Stromal cell of bone marrow (primary cell): ENCODE measurements around the gene LGALS7.
"Not testable (repeated sequence)": the region's sequence is repeated elsewhere in the genome, so short reads cannot be mapped to it uniquely, and the experiment has no call there.

Experiments
- DNase-seq: peaks from one replicate; pipeline ENCODE4 v3.0.0-alpha.2; 2012; ENCODE audit warnings: low read depth

The LGALS7 gene

DNA sequence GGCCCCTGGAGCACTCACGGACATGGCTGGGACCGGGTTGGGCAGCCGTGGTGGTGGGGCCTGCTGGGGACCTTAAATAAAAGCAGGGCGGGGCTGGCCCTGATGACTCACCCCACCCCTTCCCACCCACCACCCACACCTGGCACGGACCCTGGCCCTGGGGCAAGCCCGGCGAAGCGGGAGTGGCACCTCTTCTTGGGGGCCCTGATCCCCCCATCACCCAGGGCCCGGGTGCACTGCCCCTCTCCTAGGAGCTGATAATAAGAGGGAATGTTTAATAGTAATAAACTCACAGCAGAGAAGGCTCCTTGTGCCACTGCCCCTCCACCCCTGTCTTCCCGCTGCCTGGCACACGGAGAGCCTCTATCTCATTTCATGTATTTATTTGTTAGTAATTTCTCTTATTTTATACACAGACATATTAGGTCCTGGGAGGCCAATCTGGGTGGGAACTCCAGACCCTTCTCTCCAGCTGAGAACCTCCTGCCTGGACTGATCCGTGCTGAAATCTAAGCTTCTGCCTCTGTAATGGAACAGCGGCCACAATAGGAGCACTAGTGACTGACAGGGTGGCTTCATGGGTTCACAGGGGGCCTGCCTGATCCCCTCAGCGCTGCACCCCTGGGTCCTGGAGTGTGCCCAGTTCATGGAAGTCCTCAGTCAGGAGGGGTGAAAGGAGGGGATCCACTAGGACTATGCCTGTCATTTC, at the start of gene LGALS7:
LGALS7 (minus strand) TSS at position 49 of the 709 bp plus-strand sequence; CDS start at position 24, 25 bp downstream.
- no peak for DNase-seq

DNA sequence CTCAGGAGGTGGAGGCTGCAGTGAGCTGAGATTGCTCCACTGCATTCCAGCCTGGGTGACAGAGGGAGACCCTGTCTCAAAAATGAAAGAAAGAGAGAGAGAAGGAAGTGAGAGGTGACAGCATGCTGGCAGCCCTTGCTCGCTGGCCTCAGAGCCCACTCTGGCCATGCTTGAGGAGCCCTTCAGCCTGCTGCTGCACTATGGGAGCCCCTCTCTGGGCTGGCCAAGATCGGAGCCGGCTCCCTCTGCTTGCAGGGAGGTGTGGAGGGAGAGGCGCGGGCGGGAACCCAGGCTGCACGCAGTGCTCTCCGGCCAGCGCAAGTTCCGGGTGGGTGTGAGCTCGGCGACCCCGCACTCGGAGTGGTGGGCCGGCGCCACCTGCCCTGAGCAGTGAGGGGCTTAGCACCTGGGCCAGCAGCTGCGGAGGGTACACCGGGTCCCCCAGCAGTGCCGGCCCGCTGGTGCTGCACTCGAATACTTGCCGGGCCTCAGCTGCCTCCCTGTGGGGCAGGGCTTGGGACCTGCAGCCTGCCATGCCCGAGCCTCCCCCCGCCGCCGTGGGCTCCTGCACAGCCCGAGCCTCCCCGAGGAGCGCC, 48.0 kb upstream of the LGALS7 start:
- DNase-seq = not testable (repeated sequence)

DNA sequence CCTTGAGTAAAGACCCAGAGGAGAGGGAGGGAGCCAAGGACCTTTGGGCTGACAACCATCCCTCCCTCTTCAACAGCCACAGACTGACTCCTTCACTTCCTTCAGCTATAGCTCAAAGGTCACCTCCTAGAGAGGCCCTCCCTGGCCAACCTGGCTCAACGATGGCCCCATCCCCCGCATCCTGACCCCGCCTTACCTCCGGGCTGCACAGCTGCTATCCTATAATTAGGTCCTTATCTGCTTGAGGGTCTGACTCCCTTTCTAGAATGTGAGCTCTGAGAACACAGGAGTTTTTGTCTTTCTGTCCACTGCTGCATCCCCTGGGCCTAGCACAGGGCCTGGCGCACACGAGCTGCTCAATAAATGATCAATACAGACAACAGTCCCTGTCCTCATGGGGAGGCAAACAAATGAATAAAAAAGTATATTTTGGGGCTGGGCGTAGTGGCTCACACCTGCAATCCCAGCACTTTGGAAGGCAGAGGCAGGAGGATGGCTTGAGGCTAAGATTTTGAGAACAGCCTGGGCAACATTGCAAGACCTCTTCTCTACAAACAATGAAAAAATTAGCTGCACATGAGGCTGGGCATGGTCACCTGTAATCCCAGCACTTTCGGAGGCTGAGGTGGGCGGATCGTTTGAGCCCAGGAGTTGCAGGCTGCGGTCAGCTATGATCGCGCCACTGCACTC, 46.1 kb upstream of the LGALS7 start:
- no peak for DNase-seq

DNA sequence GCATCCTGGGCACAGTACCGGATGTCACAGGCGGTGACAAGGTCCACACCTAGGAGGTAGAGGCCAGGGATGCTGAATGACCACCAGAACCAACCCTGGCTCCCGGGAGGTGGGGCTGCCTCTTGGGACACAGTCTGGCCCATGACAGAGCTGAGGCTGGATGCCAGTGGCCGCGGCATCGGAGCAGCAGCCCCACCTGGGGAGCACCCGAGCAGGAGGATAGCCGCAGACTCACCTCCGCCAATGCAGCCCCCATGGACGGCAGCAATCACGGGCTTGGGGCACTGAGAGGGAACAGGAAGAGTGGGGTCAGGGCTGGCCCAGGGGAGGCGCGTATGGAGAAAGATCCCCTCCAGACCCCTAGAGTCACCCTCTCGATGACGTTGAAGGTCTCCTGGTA, 43.8 kb upstream of the LGALS7 start:
- no peak for DNase-seq

DNA sequence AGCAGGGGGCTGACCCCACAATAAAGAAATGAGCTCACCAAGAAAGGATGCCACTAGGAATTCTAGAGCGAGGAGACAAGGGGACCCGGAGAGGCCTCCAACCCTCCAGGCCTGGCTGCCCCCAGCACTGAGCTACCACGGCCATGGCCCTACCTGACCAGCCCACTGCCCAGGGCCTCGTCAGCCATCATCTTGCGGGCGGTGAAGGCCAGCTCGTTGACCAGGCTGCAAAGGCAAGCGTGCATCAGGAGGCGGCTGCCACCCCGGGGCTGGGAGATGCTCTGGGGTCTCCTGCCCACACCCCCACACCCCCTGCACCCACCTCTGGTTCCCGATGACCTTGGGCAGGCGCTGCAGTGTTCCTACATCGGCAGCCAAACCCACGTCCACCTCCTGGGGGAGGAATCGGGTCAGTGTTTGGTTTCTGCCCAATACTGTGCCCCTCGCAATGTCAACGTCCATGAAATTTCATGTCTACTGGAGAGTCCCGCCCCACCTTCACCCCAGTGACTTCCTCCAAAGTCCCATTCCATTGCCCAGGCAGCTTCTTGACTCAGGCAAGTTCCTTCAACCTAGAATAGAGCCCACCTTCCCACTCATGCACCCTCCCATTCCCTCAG, 42.9 kb upstream of the LGALS7 start:
- no peak for DNase-seq

DNA sequence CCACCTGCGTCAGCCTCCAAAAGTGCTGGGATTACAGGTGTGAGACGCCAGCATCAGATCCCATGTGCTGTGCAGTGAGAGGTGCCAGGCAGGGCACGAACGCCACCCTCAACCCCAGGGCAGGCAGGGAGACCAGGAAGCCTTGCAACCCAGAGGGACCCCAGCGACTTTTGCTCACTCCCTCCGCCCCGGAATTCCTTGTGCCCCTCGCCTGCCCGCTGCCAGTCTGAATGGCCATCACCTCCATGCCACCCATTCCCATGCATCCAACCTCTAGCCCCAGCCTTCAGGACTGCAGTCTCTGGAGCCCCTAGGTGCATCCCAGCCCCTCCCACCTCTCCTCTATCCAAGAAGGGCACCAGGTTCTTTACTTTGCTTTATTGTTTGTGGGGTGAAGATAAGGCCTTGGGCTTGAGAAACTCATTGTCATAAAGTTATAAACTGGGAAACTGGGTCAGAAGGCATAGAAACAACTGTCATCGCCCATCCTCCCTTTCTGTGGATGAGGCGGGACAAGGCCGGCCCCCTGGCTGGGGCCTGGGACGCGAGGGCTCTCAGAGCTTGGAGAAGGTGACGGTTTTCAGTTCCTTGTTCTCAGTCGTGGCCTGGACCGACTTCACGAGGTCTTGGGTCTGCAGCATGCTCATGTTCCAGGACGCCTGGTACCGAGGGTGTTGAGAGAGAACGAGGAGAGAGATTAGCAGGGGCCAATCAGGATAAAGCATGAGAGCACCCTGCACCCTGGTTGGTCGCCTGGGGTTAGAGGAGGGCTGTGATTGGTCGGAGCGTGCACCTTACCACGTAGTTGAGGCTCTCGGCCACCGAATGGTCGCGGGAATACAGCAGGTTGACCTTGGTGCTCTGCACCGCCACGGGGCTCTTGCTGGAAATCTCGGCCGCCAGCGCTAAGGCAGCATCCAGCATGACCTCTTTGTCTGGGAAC, 42.0 kb upstream of the LGALS7 start:
- DNase-seq = no peak

DNA sequence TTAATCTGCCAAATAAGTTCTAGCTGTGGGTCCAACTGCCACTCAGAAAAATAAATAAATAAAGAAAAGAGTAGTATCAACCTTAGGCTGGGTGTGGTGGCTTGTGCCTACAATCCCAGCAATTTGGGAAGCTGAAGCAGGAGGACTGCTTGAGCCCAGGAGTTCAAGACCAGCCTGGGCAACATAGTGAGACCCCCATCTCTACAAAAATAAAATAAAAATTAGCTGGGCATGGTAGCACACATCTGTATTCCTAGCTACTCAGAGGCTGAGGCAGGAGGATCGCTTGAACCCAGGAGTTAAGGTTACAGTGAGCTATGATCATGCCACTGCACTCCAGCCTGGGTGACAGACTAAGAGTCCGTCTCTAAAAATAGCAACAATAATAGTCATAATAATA, 40.6 kb upstream of the LGALS7 start:
- not testable (repeated sequence) for DNase-seq

DNA sequence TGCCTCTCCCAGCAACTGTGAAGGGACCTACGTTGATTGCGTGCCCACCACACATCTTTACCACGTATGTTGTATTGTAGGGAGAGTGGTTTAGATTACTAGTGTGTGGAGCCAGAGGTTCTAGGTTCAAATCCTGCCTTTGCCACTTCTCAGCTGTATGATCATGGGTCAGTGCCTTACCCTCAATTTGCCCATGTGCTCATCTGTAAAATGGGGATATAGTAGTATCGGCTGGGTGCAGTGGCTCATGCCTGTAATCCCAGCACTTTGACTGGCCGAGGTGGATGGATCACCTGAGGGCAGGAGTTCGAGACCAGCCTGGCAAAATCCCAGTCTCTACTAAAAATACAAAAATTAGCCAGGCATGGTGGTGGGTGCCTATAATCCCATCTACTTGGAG, 40.0 kb upstream of the LGALS7 start:
- DNase-seq = no peak

DNA sequence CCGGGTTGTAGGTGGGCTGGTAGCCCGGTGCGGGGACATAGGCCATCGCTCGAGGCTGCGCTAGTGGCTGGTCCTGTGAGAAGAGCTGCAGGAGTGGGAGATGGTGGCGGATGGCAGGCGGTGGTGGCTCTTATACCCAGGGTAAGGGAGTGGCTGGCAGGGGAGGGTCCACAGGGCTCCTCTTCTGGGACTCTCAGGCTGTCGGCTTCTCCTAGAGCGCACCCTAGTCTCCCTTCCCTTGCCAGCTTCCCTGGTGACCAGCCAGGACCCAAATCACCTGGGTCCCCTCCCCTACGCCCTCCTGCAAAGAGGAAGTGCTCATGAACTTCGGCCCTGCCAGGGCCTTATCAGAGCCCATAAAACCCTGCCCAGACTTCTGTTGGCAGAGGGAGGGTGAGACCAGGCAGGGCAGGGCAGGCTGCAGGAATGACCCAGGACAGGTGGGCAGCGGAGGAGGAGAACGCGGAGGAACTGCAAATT, 39.6 kb upstream of the LGALS7 start, which contains the start of gene LGALS4:
LGALS4 (minus strand) TSS at position 105 of the 480 bp plus-strand sequence; CDS start at position 46, 59 bp downstream.
- DNase-seq = no peak

DNA sequence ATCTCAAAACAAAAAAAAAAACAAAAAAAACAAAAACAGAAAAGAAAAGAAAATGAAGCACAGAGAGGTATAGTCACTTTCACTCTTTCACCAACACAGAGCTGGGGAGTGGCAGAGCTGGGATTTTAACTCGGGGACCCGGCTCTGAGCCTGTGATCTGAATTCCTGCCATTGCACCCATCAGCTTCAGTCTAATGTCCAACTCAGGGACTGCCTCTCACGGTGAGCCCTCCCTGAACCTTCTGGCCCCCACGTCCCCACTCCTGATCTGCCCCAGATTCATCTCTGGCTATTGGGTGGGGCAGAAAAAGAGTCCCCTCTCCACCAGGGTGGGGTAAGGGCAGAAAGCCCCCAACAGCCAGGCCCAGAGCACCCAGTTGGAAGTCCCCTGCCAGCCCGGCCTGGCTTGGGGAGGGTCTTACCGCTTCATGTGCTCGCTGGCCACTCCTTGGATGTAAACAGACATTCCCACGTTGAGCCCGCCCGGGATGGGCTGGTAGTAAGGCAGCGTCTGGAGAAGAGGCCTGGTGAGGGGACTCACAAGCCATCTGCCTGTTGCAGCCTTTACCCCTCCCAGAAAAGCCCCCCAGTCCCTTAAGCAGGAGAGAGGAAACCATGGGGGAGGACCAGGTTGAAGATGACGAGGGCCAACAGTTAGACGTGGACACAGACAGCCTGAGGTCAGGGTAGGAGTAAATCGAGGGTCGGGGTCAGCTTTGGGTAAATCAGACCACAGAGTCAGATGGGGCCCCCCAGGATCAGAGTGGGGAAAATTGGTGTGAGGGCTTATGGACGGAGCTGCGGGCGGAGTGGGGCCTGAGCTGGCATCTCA, 38.9 kb upstream of the LGALS7 start:
- DNase-seq = no peak

DNA sequence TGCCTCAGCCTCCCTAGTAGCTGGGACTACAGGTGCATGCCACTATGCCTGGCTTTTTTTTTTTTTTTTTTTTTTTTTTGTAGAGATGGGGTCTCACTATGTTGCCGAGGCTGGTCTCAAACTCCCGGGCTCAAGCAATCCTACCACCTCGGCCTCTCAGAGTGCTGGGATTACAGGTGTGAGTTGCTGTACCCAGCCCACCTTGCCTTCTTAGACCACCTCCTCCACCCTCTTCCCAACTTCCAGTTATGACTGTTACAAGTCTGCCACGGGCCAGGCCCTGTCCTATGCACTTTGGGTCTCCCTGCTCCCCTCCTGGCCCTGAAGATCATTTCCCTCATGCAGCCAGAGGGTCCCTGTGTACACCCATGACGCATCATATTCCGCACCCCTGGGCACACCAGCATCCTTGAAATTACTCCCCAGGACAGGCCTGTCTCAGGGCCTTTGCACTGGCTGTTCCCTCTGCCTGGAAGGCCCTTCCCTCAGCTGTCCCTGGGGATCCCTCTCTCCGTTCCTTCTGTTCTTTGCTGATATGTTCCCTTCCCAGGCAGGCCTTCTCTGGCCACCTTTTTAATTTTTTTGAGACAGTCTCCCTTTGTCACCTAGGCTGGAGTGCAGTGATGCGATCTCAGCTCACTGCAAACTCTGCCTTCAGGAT, 36.4 kb upstream of the LGALS7 start:
- DNase-seq = no peak

DNA sequence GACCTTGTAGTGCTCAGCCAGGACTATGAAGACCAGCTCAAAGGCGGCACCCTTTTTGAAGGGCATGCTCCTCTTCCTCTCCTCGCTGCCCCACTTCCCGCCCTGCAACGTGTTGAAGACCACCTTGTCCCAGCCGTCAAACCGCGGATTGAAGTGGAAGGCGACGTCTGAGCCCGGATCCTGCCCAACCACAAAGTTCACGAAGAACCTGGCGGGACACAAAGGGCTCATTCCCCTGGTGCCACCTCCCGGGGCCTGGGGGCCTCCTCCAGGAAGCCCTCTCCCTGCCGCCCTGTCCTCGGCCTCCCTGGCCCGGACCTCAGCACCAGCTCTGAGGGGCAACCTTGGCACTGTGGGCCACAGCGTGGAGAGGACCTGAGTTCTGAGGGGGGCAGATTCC, 35.4 kb upstream of the LGALS7 start:
- no peak for DNase-seq

DNA sequence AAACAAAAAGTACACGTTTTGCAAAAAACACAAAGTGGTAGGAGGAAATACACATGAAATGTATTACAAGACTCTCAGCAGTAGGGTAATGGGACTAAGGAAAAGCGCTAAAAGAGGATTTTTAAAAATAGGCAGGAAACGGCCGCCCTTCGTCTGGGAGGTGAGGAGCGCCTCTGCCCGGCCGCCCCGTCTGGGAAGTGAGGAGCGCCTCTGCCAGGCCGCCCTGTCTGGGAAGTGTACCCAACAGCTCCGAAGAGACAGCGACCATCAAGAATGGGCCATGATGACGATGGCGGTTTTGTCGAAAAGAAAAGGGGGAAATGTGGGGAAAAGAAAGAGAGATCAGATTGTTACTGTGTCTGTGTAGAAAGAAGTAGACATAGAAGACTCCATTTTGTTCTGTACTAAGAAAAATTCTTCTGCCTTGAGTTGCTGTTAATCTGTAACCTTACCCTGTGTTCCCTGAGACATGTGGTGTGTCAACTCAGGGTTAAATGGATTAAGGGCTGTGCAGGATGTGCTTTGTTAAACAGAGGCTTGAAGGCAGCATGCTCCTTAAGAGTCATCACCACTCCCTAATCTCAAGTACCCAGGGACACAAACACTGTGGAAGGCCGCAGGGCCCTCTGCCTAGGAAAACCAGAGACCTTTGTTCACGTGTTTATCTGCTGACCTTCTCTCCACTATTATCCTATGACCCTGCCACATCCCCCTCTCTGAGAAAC, 34.2 kb upstream of the LGALS7 start:
- not testable (repeated sequence) for DNase-seq

DNA sequence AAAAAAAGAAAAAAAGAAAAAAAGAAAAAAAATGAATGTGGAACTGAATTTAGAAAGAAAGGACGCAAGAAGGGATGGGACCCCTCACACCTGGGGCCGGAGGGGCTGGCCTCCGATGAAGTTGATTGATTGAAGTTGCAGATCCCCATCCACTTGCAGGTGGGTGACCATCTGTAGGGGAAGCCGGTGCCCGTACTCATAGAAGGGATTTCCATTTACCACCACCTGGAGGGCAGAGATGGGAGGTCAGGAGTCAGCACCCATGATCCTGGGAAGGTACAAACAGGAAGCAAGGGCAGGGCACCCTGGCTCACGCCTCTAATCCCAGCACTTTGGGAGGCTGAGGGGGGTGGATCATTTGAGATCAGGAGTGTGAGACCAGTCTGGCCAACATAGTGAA, 33.1 kb upstream of the LGALS7 start:
- no peak for DNase-seq

DNA sequence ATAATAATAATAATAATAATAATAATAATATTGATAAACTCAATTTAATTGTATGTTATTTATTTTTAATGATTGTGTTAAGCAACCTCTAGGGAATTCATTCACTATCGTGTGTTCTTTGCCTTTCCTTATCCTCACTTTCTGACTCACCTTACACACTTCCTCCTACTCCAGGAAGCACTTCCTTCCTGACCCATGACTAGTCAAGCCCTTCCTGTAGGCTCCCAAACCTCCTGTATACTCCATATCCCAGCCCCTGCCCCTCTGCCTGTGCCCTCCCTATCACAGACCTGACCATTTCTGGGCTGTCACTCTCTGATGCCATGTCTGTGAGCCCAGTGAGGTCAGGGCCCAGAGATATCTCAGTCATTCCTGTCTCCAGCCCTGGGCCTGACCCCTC, 31.9 kb upstream of the LGALS7 start:
- DNase-seq = no peak

DNA sequence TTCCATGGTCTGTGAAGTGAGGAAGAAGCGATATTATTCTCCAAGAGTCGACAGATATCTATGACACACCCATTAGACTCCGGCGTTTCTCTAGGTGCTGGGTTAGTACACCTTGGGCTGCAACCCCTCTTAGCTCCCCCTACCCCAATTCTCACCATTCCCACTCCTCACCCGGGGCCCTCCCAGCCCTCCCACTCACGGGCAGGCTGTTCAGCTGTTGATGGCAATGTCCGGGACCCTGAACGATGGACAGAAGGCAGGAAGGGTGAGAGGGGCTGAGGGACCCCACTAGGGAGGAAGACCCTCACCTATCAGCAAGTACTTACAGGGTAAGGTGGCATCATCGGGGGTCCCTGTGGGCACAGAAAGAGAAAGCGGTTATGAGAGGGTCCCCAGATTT, 30.2 kb upstream of the LGALS7 start:
- no peak for DNase-seq

DNA sequence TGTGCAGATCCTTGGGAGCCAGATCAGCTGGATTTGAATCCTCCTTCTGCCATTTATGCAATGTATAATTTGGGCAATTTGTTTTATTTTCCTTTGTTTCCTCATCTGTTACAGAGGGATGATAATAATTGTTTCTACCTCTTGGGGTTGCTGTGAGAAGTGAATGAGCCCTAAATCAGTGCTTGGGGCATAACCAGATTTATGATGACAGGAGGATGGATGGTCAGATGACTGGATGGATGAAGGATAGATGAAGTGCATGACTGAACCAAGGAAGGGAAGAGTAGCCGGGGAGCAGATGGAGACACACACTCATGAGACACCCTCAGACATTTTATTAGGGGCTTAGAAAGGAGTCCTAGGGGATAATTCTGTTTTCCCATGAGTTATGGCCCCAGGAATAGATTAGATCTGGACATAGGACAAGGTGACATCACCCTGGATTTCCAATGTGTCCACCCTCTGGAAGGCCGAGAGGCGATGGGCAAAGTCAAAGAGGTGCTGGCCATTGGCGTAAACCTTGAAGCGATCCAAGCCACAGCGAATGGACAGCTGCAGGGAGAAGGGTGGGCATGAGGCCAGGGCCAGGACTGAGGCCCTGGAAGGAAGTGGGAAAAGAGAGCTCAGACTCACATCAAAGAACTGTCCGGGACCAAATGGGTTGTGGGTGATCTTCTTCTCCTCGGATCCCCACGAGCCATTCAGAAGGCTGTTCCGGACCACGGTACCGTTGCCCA, 28.2 kb upstream of the LGALS7 start:
- DNase-seq = no peak

DNA sequence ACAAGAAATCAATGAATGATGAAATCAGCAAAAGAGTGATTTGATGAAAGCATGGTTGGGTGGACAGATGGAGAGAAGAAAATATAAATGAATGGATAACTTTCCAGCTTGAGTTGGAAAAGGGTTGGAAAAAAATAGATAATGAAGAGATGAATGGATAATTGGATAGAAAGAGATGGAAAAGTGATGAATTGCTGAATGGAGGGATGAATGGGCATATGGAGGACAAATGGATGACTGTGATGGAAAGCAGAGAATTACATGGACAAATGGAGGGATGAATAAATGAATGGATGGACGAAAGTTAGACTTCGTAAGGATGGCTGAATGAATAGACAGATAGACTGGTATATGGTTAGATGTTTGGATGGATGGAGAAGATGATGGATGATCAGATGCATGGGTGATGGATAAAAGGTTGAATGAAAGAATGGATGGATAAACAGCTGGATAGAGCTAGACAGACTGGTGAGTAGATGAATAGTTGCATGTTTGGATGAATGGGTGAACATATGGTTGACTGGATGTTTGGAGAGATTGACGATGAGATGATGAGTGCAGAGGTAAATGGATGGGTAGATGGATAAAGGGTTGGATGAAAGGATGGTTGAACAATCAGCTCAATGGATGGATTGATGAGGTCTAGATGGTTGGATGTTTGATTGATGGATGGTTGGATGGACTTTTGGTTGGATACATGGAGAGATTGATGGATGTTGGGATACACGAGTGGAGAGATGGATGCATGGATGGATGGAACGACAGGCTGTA, 27.4 kb upstream of the LGALS7 start:
- no peak for DNase-seq
